H1 (cell line): ENCODE data around the gene TLE4. TPM values are rescaled to one million over a fixed set of nuclear protein-coding genes. Genes with fewer than 3 reads are reported as not detected.

Source experiments
- CBX8 ChIP-seq: fragments of 300-800, 300-1000 bp; sonication (generic); IDR thresholded peaks from 2 replicates; pipeline ENCODE4 v1.7.1; 2016; ENCODE audit warnings: low read depth, low read length, borderline replicate concordance
- CEBPB ChIP-seq: IDR thresholded peaks from 2 replicates; pipeline ENCODE4 v1.6.1; 2012; ENCODE audit warnings: low read depth, low read length
- CHD7 ChIP-seq: fragments of 300-600 bp; sonication (generic); IDR thresholded peaks from 2 replicates; pipeline ENCODE4 v1.7.1; 2012; ENCODE audit warnings: low read length, moderate library complexity, mild to moderate bottlenecking, inconsistent platforms; ENCODE audit not compliant: insufficient replicate concordance
- CREB1 ChIP-seq: IDR thresholded peaks from 2 replicates; pipeline ENCODE4 v1.6.1; 2012; ENCODE audit warnings: inconsistent platforms
- HDAC2 ChIP-seq, 2 experiments: fragments of 300-600 bp in 1 of 2; sonication (generic) in 1 of 2; IDR thresholded peaks; 2 replicates each; pipeline ENCODE4 v1.6.1; 2011 to 2012; ENCODE audit warnings: low read depth in 2 of 2, low read length in 2 of 2, mild to moderate bottlenecking in 2 of 2, moderate library complexity in 2 of 2, borderline replicate concordance in 1 of 2, inconsistent platforms in 1 of 2
- POLR2A ChIP-seq, 2 experiments: IDR thresholded peaks; 1 replicate in 1 of 2; 2 replicates in 1 of 2; pipeline ENCODE4 v1.6.1; 2011; ENCODE audit warnings: low read depth in 2 of 2, low read length in 2 of 2, mild to moderate bottlenecking in 2 of 2; ENCODE audit errors: control extremely low read depth in 1 of 2
- POLR2AphosphoS5 ChIP-seq: IDR thresholded peaks from 2 replicates; pipeline ENCODE4 v1.6.1; 2011; ENCODE audit warnings: low read depth, low read length
- RBBP5 ChIP-seq: IDR thresholded peaks from 2 replicates; pipeline ENCODE4 v1.7.1; 2012; ENCODE audit warnings: low read depth, mild to moderate bottlenecking, inconsistent platforms, low read length, moderate library complexity, borderline replicate concordance
- SP2 ChIP-seq: IDR thresholded peaks from 2 replicates; pipeline ENCODE4 v1.6.1; 2012; ENCODE audit warnings: mild to moderate bottlenecking, low read length, inconsistent platforms
- TAF7 ChIP-seq: optimal IDR thresholded peaks from 2 replicates; pipeline ENCODE3; 2011; ENCODE audit warnings: low read depth, mild to moderate bottlenecking, inconsistent platforms, low read length, moderate library complexity, borderline replicate concordance
- ZNF274 ChIP-seq: IDR thresholded peaks from 2 replicates; pipeline ENCODE4 v1.7.0; 2012; ENCODE audit warnings: low read length, borderline replicate concordance; ENCODE audit errors: extremely low read depth
- polyA plus RNA-seq, 7 experiments: library from polyadenylated mRNA; depleted of rRNA in 3 of 7; stranded (reverse) in 5 of 7; unstranded in 2 of 7; fragments of >200 nt in 5 of 7; fragments of 200-250 nt in 2 of 7; gene quantifications; 1 replicate in 5 of 7; 2 replicates in 1 of 7; 4 replicates in 1 of 7; pipeline versions ENCODE4 v1.2.1 to v1.2.3, GENCODE V29; 2011 to 2013; ENCODE audit warnings: missing spikeins in 2 of 7, mixed read lengths in 2 of 7
- total RNA-seq: library from RNA; stranded (reverse); fragmentation: NEBNext Ultra II Directional; extraction: Animal tissue kit (Norgen Biotek cat#: 25700); gene quantifications from 2 replicates; pipeline ENCODE4 v1.2.1, GENCODE V29; 2021

The TLE4 gene
- total and polyA plus RNA-seq, 2 of the 8 experiments (the other 6 are each of a cell fraction or from before 2014, with no cell fraction given) = 32.4 to 36.9 TPM

- TF ChIP-seq CHD7 = no peak
- TF ChIP-seq RBBP5 = no peak
- TF ChIP-seq CBX8 = no peak
- TF ChIP-seq TAF7 = no peak
- TF ChIP-seq SP2 = no peak
- no peak for TF ChIP-seq HDAC2 (IDR thresholded peaks at IDR 0.05; ENCODE audit: borderline replicate concordance in 1 of 2, low read depth in 2 of 2, low read length in 2 of 2)
- no peak for TF ChIP-seq CREB1
- no peak for TF ChIP-seq CEBPB
- TF ChIP-seq ZNF274 = no peak
- no peak for TF ChIP-seq POLR2AphosphoS5
- TF ChIP-seq POLR2A (IDR thresholded peaks at IDR 0.05; ENCODE audit: control extremely low read depth in 1 of 2, low read depth in 2 of 2, low read length in 2 of 2) = no peak
Observed at GRCh38 chr9:79568337-79569101, 3.2 kb upstream of the TLE4 start (continued).
